ENCODE measurements around the gene ITPR2.
A peak's percentile ranks its signal among the peaks of the same experiment; 100 is the strongest.
"Not testable (repeated sequence)": the region's sequence is repeated elsewhere in the genome, so short reads cannot be mapped to it uniquely, and the experiment has no call there.

ITPR2 gene

DNA sequence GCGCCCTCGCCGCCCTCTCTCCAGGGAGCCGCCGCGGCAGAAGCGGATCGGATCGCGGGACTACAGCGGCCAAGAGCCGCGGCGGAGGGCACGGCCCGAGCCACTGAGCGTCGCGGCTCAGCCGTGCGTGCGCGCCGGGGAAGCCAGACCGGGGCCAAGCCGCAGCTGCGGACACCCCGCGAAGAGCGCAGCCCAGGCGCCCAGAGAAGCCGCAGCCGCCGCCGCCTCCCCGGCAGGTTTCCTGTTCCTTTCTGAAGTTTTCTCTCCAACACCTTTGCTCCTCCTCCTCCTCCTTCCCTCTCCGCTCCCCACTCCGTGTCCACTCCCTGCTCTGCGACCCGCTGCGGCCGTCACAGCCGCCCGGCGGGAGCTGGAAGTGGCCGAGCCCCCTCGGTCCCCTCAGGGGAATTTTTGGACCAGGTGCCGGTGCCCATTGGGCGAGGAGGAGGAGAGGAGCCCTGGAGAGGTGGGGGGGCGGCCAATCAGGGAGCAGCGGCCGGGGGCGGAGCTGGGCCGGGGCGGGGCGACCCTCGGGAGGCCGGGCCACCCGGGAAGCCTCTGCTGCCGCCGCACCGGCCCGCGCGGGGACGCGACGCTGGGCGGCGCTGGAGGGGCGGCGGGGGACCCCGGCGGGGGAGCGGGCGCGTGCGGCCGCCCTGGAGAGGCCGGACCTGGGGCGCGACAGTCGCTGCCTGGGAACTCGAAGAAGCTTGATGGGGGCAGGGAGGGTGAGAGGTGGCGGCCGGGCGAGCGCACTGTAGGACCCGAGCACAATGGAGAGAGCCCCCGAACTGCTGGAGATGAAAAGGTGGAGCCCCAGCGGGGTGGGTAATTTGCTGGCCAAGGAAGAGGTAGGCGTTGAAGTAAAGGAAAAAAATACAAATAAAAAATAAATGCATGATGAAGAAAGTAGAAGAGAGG, at the start of gene ITPR2:
Gene ITPR2, minus strand, starts transcription at position 373 of the 921 bp plus-strand sequence. CDS start 413 bp downstream, outside the sequence.
- DNase-seq = peak; percentile 34

DNA sequence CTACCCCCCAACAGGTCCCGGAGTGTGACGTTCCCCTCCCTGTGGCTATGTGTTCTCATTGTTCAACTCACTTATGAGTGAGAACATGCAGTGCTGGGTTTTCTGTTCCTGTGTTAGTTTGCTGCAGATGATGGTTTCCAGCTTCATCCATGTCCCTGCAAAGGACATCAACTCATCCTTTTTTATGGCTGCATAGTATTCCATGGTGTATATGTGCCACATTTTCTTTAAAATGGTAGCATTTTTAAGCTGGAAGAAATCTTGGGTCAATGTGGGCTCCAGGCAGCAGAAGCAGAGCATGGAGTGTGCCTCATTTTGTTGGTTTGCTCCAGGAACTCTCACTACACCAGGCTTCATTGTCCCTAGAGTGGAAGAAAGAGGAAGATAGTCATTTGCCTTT, 47.6 kb upstream of the ITPR2 start:
- DNase-seq = no peak

DNA sequence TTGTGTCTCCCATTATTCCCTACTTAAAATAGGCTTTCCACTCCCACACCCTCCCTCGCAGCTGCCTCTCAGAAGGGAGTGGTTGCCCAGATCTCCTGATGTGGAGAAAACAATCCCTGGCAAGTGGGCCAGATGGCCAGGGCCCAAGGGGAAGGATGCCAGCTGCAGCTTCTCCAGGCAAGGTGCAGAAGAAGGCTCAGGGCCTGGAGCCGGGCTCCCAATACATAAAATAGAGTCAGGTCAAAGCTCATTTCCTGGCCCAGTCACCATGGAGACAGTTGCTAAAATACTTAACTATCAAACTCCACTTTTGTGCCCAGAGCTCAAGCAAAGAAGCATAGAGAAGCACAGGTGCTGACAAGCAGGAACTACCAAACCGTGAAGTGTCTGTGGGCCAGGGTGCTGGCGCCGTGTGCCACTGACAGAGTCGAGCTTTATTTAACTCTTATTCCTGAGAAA, 45.7 kb upstream of the ITPR2 start:
- DNase-seq = no peak

DNA sequence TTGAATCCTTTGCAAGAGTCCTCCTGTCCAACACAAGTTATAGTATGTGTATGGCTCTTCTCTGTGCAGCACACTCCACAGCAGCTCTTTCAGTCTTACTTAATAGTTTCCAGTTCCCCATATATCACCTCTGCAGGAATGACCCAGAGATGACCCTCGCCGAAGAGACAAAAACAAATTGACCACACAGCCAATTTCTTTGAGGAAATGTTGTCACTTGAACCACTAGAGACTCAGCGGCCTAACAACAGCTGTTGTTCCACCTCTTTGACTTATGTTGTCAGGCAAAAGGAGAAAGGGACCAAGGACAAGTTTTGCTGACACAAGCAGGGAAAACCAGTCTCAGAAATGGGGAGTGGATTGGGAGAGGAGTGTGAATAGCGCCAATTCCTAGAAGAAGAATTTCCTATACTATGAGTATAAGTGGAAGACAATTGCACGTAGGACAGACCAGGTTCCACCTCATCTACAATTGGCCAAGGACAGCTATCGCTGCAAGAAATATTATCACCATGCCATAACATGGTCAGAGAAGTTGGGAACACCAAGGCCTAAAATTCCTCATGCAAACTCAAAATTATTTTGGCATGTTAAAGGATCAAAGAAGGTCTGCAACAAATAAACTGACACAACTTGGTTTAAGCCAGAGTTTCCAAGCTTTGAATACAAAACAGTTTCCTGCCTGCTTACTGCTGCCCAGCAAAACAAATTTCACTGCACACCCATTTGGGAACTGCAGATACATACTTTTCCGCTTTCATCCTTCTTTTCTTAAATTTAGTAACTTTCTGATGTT, 41.7 kb upstream of the ITPR2 start:
- no peak for DNase-seq

DNA sequence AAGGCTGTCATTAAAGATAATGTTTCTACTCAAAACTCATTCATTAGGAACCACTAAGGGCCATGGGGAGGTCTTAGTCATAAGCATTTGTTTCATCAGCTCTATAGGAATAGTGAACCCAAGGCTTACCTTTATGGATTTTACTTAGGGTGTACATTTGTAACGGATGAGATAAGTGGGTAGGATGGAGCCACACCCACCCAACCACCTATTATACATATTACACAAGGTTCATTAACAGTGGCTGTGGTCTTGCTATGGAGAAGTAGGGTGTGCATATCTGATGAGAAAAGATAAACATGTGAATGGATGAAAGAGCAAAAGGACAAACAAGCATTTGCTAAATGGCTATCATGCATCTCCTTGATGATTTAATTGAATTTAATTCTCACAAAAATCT, 39.6 kb upstream of the ITPR2 start:
- DNase-seq = no peak

DNA sequence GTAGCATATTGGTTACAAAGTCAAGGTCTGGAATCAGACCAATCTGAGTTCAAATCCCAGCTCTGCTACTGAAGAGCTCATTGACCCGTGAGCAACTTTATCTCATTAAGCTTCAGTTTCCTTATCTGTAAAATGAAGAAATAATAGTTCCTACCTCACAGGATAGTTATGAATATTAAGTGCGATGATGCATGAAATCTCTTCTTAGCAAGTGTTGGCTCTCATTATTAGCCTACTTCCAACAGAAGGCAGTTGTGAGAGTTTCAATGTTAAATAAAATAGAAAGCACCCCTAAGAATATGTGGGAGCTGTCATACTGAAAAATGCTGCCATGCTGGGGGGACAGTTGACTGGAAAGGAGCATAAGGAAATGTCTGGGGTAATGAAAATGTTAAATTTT, 39.0 kb upstream of the ITPR2 start:
- DNase-seq = no peak

DNA sequence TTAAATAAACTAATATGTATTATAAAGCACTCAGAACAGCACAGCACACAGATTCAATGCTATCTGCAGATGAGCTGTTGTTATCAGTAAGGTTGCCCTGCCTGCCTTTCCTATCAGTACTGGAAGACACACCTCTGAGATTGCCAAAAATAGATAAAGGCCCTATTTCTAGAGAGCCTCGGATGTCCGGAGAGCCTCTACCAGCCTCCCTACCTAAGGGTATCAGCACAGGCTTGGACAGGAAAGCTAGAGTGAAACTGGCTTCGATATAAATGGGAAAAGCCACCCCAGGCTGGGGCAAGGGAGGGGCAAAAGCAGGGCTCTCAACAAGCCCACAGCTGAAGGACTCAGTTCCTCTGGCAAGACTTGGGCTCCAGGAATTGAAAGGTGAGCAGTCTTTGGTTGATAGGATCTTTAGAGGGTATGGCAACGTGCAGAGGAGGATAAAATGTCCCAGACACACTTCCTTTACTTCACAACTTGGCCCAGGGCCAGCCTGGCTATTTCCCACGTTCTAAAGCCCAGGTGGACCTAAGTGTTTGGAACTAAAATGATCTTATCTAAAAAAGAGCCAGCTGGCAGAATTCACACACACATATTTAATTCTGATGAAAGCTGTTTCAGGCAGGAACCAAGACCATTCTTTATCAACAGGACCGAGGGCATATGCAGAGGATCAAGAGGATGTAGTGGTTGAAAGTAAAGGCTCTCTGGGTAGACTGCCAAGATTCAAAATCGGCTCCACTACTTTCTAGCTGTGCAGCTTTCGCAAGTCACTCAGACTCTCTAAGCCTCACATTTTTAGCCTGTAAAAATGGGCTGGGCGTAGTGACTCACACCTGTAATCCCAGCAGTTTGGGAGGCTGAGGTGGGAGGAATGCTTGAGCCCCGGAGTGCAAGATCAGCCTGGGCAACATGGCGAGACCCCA, 37.8 kb upstream of the ITPR2 start:
- no peak for DNase-seq

DNA sequence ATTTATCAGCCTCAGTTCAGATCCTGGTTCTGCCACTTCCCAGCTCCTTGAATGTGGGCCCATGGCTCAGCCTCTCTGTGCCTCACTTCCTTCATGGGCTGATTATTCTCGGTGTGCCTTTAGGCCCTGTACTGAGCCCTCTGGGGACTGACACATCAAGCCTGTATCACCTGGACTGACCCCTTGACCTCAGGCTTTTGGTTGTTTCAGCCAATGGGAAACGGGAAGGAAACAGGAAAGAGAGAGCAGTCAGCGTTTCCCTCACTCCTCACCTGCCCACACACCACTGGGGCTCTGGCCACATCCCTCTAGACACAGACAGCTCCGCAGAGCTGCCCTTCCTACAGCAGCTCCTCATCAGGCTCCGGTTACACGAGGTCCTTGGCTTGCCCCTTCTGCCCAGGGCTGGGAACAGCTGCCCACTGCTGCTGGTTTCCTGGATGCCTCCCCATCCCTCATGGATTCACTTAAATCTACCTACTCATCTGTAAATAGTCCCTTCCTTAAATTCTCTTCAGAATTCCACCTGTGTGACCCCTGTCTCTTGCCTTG, 37.0 kb upstream of the ITPR2 start:
- no peak for DNase-seq

DNA sequence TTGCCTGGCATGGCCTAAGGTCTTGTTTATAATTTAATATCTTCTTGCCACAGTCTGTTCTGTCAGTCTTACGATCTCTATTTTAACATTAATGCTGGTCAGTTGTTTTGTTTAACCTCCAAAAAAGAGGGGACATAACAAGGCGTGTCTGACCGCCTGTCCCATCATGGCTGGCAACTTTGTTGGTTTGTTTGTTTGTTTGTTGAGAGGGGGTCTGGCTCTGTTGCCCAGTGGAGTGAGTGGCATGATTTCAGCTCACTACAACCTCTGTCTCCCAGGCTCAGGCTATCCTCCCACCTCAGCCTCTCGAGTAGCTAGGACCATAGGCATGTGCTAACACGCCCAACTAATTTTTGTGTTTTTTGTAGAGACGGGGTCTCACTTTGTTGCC, 36.1 kb upstream of the ITPR2 start:
- DNase-seq = no peak

DNA sequence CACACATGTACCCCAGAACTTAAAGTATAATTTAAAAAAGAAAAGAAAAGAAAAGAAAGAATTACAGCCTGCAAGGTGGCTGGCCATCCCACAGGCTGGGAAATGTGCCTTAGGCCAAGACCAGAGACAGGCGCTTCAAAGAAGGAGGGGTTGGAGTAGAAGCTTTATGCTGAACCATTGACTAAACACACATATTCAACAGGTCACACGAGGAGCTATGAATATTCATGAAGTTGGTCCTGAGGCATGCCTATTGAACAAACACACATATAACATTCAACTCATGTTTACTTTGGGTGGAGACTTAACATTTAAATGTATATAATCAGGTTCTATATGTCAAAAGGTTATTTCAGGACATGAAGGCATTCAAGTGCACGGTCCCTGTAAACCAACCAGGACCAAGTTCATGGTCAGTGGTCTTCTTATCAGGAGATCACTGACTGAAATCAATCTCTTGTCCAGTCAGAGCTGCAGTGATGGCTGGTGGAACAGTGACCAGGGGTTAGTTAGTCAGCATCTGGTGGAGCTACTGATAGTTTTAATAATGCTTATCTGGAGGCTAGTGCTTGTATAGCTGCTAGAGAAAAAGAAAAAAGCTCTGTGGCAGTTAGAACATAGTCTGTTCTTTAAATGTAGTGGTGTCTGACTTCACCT, 35.6 kb upstream of the ITPR2 start:
- no peak for DNase-seq

DNA sequence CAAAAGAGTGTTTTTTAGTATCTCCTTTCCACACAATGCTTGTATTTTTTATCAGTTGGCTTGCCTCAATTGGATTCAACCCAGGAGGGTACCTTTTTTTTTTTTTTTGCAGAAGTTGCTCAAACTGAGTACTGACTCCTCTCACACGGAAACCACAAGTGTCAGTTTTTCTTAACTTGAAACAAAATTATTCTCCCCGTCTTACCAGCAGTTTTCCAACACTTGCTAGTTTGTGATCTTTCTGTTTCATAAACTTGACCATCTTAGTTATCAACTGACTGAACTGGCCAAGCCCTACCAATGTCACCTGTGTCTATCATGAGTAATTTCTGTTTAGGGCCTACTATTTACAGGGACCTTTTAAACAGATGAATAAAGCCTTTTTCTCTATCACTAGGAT, 34.1 kb upstream of the ITPR2 start:
- DNase-seq = no peak

DNA sequence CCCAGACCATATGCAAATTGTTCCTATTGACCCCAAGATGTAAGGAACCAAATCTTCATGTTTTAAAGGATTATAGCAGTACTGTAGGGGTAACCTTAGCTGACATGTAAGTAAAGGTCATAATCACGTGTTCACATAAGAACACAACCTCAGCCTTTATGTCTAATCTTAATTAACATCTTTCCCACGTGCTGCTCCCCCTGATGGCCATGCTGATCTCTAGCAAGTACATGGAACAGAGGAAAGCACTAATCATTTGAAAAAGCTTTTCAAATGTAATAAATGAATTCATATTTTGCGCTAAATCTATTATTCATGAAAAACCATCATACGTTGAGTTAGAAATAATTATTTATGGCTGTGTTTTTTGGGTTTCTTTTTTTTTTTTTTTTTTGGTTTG, 30.5 kb upstream of the ITPR2 start:
- no peak for DNase-seq

DNA sequence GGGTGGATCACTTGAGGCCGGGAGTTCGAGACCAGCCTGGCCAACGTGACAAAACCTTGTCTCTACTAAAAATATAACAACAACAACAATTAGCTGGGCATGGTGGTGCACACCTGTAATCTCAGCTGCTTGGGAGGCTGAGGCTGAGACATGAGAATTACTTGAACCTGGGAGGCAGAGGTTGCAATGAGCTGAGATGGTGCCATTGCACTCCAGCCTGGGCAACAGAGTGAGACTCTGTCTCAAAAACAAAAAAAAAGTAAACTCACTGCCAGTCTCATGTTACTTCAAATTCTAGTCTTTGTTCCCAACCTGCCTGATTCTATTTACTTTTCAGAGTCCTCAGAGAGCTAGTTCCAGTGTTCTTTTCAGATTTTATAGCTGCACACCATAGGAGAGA, 29.8 kb upstream of the ITPR2 start:
- DNase-seq = not testable (repeated sequence)

DNA sequence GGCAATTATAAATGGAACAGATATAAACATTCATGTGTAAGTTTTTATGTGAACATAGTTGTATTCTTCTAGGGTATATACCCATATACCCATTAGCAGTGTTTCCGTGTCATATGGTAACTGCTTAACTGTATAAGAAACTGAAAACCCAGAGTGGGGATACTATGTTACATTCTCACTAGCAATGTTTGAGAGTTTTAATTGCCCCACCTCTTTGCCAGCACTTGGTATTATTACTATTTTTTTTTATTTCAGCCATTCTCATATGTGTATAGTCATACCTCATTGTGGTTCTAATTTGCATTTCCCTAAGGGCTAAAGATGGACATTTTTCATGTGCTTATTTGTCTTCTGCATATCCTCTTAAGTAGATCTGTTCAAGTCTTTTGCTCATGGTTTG, 28.7 kb upstream of the ITPR2 start:
- DNase-seq = no peak

DNA sequence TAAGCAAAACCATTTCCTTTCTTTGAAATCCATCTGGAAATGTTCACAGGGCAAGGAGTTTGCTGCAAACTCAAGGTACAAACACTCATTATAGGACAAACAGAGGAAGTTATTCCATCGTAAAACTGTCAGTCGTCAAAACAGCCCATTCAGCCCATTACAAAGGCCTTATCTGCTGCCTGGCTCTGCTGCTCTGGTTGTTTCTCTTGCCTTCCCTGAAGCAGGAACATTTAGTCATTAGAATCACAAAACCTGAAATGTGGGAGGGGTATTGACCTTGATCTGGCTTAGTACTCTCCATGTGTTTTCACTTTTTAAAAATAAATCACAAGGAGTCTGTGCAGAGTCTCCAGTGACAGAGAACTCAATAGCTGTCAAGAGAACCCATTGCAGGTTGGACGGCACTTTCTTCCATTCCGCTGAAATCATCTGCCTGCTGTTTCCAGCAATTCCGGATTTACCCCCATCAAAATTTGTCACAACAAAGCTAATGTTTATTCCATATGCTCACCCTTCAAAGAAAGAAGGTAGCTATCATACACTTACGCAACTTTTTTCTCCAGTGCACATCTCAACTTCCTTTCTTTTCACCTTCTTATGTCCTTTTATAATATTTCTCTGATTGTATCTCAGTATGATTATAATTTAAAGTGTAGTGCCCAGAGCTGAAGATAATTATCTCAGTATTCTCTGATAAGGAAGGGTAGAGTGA, 24.6 kb upstream of the ITPR2 start:
- no peak for DNase-seq

DNA sequence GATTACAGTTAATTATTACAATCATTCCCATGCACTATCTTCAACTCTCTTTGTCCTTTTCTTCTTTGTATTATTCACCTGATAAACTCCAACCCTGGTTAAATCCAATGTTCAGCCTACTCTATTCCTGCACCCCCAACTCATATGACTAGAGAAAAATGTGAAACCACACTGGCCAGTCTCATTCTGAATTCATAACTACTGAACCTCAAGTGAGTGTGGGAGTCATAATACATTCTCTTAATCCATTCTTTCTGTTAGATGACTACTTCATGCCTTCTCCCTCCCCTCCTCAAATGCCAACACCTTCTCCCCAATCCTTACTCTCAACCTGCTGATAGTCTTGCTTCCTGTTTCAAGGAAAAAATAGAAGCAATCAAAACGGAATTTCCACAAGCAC, 22.3 kb upstream of the ITPR2 start:
- DNase-seq = no peak

DNA sequence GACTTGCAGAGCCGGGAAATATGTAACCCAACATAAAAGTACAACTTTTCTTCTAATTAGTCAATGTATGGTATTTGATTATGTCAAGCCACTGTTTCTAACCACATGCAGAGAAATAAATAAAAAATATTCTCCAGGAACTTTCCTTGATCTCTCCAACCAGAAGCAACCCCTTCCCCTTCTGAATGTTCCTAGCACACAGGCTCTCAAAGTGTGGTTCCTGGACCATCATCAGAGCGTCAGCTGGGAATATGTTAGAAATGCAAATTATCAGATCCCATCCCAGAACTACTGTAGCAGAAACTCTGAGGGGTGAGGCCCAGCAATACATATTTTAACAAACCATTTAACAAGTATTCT, 21.0 kb upstream of the ITPR2 start:
- no peak for DNase-seq

DNA sequence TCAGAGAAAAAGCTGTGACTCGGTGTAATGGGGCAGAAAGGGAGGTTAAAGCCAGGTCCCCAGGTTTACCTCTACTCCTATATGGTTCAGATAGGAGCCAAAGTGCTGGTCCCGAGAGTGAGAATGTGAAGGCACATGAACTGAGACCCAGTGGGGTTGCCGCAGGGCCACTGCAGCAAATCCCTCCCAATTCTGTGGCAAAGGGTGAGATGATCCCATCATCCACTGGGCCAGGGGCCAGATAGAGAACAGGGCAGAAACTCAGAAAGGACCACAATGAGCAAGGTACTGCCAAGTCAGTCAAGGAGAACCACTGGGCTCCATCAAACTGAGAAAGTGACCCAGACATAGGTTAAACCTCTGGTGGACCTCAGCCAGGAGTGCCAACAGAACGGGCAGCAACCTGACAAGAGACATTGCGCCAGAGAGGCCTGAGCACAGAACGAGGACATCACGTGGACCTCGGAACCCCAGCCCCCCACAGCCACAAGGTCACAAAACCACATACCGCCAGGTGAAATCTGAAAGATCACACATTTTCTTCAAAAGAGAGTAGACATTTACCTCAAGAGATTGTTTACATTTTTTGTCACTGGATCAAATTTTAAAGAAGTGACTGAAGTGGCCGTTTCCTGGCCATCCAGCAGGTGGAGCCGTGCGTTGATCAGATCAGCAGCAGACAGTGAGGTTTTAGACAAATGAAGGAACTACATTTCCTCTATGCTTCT, 20.5 kb upstream of the ITPR2 start:
- DNase-seq = no peak

DNA sequence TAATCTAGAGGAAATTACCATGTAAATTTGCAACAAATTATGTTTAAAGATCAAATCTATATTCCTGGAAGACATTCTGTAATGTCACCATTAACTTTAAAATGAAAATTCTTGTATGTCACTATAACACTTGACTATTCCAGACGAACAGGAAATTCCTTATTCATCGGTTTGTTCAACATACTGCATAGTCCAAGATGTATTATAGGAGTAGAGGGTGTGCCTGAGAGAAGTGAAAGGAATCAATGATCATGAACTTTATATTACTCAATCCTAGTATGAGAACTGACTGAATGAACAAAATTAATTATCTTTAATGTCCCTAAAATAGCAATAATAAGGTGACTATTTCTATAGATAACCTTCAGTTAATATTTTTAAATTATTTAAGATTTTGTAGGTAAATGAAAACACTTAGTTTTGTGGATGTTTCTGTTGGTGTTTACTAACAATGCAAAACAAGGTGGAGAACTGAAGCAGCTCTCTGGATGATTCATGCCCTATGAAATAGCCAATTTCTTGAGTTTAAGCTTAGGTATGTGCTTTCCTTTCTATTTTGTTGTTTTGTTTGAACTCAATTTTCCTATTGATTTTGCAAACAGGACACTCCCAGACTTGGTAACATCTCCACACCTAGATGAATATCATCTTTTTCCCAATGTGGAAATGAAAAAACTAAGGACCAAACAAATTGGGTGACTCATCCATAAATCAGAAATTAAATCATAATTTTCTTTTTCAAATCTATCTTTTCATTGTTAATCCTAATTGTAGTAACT, 18.2 kb upstream of the ITPR2 start:
- DNase-seq = no peak
